Adipocyte (in vitro differentiated cells): ENCODE measurements around the gene PRRC2A.

Source experiments
- DNase-seq: peaks from one replicate; pipeline ENCODE4 v3.0.0-alpha.2; 2015; ENCODE audit warnings: low read depth
- H3K27me3 ChIP-seq: replicated peaks from 2 replicates; pipeline ENCODE4 v1.7.0; 2013; ENCODE audit warnings: mild to moderate bottlenecking, low read length, moderate library complexity; ENCODE audit not compliant: control insufficient read depth, insufficient read depth
- H3K36me3 ChIP-seq: 2 replicates; pipeline ENCODE4 v1.7.0; 2013; ENCODE audit warnings: low read length, mild to moderate bottlenecking, moderate library complexity; ENCODE audit not compliant: control insufficient read depth, insufficient read depth, severe bottlenecking
- H3K4me1 ChIP-seq: 2 replicates; pipeline ENCODE4 v1.7.0; 2013; ENCODE audit warnings: mild to moderate bottlenecking, low read length, moderate library complexity; ENCODE audit not compliant: control insufficient read depth, insufficient read depth
- H3K4me3 ChIP-seq: 2 replicates; pipeline ENCODE4 v1.7.0; 2013; ENCODE audit warnings: mild to moderate bottlenecking, low read length, moderate library complexity
- H3K9ac ChIP-seq: 2 replicates; pipeline ENCODE4 v1.7.0; 2013; ENCODE audit warnings: mild to moderate bottlenecking, low read length, moderate library complexity
- H3K9me3 ChIP-seq: 2 replicates; pipeline ENCODE4 v1.7.0; 2013; ENCODE audit warnings: mild to moderate bottlenecking, low read length, moderate library complexity; ENCODE audit not compliant: control insufficient read depth

PRRC2A gene

GRCh38 chr6:31631209-31631608 lies 10.7 kb downstream of the PRRC2A start:
- Histone ChIP-seq H3K36me3 (peaks cover 100% of the 10 kb centered on the region), H3K9ac (no peak overlapping the region), H3K4me3 (no peak overlapping the region), H3K9me3 (no peaks in the 10 kb centered on the region), H3K4me1 (peaks cover 7% of the 10 kb centered on the region), H3K27me3 (no peaks in the 10 kb centered on the region)
- no peak for DNase-seq

GRCh38 chr6:31631681-31632278 lies 11.3 kb downstream of the PRRC2A start:
- no peak overlapping the region for H3K4me3 ChIP-seq
- H3K9me3 ChIP-seq = no peaks in the 10 kb centered on the region
- peaks cover 100% of the 10 kb centered on the region for H3K36me3 ChIP-seq
- no peak overlapping the region for H3K9ac ChIP-seq
- H3K27me3 ChIP-seq = no peaks in the 10 kb centered on the region
- H3K4me1 ChIP-seq = peaks cover 7% of the 10 kb centered on the region
- DNase-seq = no peak

- H3K4me1 ChIP-seq = peaks cover 7% of the 10 kb centered on the region
- no peak overlapping the region for H3K4me3 ChIP-seq
- no peaks in the 10 kb centered on the region for H3K9me3 ChIP-seq
- H3K36me3 ChIP-seq = peaks cover 99% of the 10 kb centered on the region
- H3K27me3 ChIP-seq = no peaks in the 10 kb centered on the region
- H3K9ac ChIP-seq = peak overlapping the region; percentile 12
- no peak for DNase-seq
These were observed 11.9 kb downstream of the PRRC2A start for GRCh38 chr6:31632279-31632946.

GRCh38 chr6:31633447-31633846 lies 12.9 kb downstream of the PRRC2A start:
- Histone ChIP-seq H3K9me3 (no peaks in the 10 kb centered on the region), H3K27me3 (no peaks in the 10 kb centered on the region), H3K9ac (no peak overlapping the region), H3K4me3 (no peak overlapping the region), H3K36me3 (peaks cover 97% of the 10 kb centered on the region), H3K4me1 (peaks cover 7% of the 10 kb centered on the region)
- no peak for DNase-seq

GRCh38 chr6:31634131-31634530 lies 13.6 kb downstream of the PRRC2A start:
- Histone ChIP-seq H3K27me3 (no peaks in the 10 kb centered on the region), H3K4me1 (peaks cover 11% of the 10 kb centered on the region), H3K9me3 (no peaks in the 10 kb centered on the region), H3K4me3 (no peak overlapping the region), H3K9ac (peak overlapping the region; percentile 37), H3K36me3 (peaks cover 97% of the 10 kb centered on the region)
- DNase-seq = no peak

GRCh38 chr6:31634969-31635575 lies 14.6 kb downstream of the PRRC2A start:
- Histone ChIP-seq H3K27me3 (no peaks in the 10 kb centered on the region), H3K4me1 (peaks cover 19% of the 10 kb centered on the region), H3K4me3 (no peak overlapping the region), H3K36me3 (peaks cover 97% of the 10 kb centered on the region), H3K9ac (no peak overlapping the region), H3K9me3 (no peaks in the 10 kb centered on the region)
- DNase-seq = no peak

- peaks cover 97% of the 10 kb centered on the region for H3K36me3 ChIP-seq
- H3K9ac ChIP-seq = no peak overlapping the region
- peaks cover 21% of the 10 kb centered on the region for H3K4me1 ChIP-seq
- H3K27me3 ChIP-seq = no peaks in the 10 kb centered on the region
- H3K9me3 ChIP-seq = no peaks in the 10 kb centered on the region
- no peak overlapping the region for H3K4me3 ChIP-seq
- DNase-seq = no peak
These were observed 16.4 kb downstream of the PRRC2A start for GRCh38 chr6:31636698-31637596.

- Histone ChIP-seq H3K9ac (no peak overlapping the region), H3K9me3 (no peaks in the 10 kb centered on the region), H3K4me3 (no peak overlapping the region), H3K4me1 (peaks cover 21% of the 10 kb centered on the region), H3K36me3 (peaks cover 95% of the 10 kb centered on the region), H3K27me3 (no peaks in the 10 kb centered on the region)
- DNase-seq = no peak
These were observed 18.5 kb downstream of the PRRC2A start for GRCh38 chr6:31639043-31639442.

GRCh38 chr6:31639449-31639861 lies 18.9 kb downstream of the PRRC2A start:
- peak; percentile 23 for DNase-seq
- Histone ChIP-seq H3K4me3 (no peak overlapping the region), H3K36me3 (peaks cover 95% of the 10 kb centered on the region)

GRCh38 chr6:31640612-31641011 lies 20.1 kb downstream of the PRRC2A start:
- no peak for DNase-seq
- Histone ChIP-seq H3K36me3 (peaks cover 95% of the 10 kb centered on the region), H3K9me3 (no peaks in the 10 kb centered on the region), H3K9ac (no peak overlapping the region), H3K4me1 (peaks cover 13% of the 10 kb centered on the region), H3K4me3 (no peak overlapping the region), H3K27me3 (no peaks in the 10 kb centered on the region)

More at GRCh38 chr6:31639449-31639861, 18.9 kb downstream of the PRRC2A start:
- Histone ChIP-seq H3K9ac (no peak overlapping the region), H3K4me1 (peaks cover 18% of the 10 kb centered on the region), H3K27me3 (no peaks in the 10 kb centered on the region), H3K9me3 (no peaks in the 10 kb centered on the region)

GRCh38 chr6:31641370-31641769 lies 20.9 kb downstream of the PRRC2A start:
- H3K4me3 ChIP-seq = no peak overlapping the region
- no peaks in the 10 kb centered on the region for H3K9me3 ChIP-seq
- H3K36me3 ChIP-seq = peaks cover 95% of the 10 kb centered on the region
- H3K27me3 ChIP-seq = no peaks in the 10 kb centered on the region
- no peak for DNase-seq
- no peak overlapping the region for H3K9ac ChIP-seq
- H3K4me1 ChIP-seq = peaks cover 13% of the 10 kb centered on the region
